HL-60 (cell line): ENCODE results near the gene IL1RN.

Source experiments
- DNase-seq, 2 experiments: peaks; one replicate each; pipeline ENCODE4 v3.0.0-alpha.2; 2010 to 2020; ENCODE audit warnings: low read depth in 1 of 2, low spot score in 1 of 2
- H3K27ac ChIP-seq: fragments of 250-450 bp; sonication (Bioruptor Pico); replicated peaks from 2 replicates; pipeline ENCODE4 v1.5.1; 2020; ENCODE audit warnings: mild to moderate bottlenecking, moderate library complexity
- H3K27me3 ChIP-seq: fragments of 250-450 bp; sonication (Bioruptor Pico); 2 replicates; pipeline ENCODE4 v1.5.1; 2021; ENCODE audit warnings: mild to moderate bottlenecking, moderate library complexity; ENCODE audit not compliant: insufficient read depth, poor library complexity, severe bottlenecking
- H3K4me3 ChIP-seq: replicated peaks from 2 replicates; pipeline ENCODE4 v1.5.1; 2011; ENCODE audit warnings: mild to moderate bottlenecking, control low read depth, low read length; ENCODE audit not compliant: insufficient read depth
- GABPA ChIP-seq: IDR thresholded peaks from 2 replicates; pipeline ENCODE4 v1.6.1; 2012; ENCODE audit warnings: low read depth
- POLR2AphosphoS5 ChIP-seq: IDR thresholded peaks from 2 replicates; pipeline ENCODE4 v1.6.1; 2012; ENCODE audit warnings: low read depth
- SPI1 ChIP-seq: IDR thresholded peaks from 2 replicates; pipeline ENCODE4 v1.6.1; 2012; ENCODE audit warnings: low read depth, mild to moderate bottlenecking, borderline replicate concordance
- TF ChIP-seq, protein P1 (sequence below): IDR thresholded peaks from one replicate; pipeline ENCODE4 v1.5.1; 2011; ENCODE audit warnings: low read length, control low read depth, inconsistent platforms; ENCODE audit not compliant: insufficient read depth
- TF ChIP-seq, protein P2 (sequence below): IDR thresholded peaks from 2 replicates; pipeline ENCODE4 v1.6.1; 2012; ENCODE audit warnings: low read depth; ENCODE audit not compliant: insufficient replicate concordance

Gene IL1RN

DNA sequence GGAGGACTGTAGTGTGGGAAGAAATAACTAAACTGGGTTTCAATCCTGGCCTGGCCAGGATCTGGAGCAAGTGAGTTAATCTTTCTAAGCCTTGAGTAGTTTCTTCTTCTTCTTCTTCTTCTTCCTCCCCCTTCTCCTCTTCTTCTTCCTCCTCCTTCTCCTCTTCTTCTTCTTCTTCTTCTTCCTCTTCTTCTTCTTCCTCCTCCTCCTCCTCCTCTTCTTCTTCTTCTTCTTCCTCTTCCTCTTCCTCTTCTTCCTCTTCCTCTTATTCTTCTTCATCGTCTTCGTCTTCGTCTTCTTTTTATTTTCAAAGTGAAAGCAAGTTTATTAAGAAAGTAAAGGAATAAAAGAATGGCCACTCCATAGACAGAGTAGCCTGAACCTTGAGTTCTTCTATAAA, 6.5 kb upstream of the IL1RN start:
- no peaks in the 10 kb centered on the region for H3K27me3 ChIP-seq
- H3K4me3 ChIP-seq, result no peak overlapping the region
- no peak overlapping the region; the same call in 1 of the 2 replicates for H3K27ac ChIP-seq
- no peak for TF ChIP-seq POLR2AphosphoS5
- TF ChIP-seq, protein P1, sequence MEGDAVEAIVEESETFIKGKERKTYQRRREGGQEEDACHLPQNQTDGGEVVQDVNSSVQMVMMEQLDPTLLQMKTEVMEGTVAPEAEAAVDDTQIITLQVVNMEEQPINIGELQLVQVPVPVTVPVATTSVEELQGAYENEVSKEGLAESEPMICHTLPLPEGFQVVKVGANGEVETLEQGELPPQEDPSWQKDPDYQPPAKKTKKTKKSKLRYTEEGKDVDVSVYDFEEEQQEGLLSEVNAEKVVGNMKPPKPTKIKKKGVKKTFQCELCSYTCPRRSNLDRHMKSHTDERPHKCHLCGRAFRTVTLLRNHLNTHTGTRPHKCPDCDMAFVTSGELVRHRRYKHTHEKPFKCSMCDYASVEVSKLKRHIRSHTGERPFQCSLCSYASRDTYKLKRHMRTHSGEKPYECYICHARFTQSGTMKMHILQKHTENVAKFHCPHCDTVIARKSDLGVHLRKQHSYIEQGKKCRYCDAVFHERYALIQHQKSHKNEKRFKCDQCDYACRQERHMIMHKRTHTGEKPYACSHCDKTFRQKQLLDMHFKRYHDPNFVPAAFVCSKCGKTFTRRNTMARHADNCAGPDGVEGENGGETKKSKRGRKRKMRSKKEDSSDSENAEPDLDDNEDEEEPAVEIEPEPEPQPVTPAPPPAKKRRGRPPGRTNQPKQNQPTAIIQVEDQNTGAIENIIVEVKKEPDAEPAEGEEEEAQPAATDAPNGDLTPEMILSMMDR, result no peak
- TF ChIP-seq, protein P2, sequence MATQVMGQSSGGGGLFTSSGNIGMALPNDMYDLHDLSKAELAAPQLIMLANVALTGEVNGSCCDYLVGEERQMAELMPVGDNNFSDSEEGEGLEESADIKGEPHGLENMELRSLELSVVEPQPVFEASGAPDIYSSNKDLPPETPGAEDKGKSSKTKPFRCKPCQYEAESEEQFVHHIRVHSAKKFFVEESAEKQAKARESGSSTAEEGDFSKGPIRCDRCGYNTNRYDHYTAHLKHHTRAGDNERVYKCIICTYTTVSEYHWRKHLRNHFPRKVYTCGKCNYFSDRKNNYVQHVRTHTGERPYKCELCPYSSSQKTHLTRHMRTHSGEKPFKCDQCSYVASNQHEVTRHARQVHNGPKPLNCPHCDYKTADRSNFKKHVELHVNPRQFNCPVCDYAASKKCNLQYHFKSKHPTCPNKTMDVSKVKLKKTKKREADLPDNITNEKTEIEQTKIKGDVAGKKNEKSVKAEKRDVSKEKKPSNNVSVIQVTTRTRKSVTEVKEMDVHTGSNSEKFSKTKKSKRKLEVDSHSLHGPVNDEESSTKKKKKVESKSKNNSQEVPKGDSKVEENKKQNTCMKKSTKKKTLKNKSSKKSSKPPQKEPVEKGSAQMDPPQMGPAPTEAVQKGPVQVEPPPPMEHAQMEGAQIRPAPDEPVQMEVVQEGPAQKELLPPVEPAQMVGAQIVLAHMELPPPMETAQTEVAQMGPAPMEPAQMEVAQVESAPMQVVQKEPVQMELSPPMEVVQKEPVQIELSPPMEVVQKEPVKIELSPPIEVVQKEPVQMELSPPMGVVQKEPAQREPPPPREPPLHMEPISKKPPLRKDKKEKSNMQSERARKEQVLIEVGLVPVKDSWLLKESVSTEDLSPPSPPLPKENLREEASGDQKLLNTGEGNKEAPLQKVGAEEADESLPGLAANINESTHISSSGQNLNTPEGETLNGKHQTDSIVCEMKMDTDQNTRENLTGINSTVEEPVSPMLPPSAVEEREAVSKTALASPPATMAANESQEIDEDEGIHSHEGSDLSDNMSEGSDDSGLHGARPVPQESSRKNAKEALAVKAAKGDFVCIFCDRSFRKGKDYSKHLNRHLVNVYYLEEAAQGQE, result no peak
- no peak for TF ChIP-seq SPI1
- no peak for TF ChIP-seq GABPA
- no peak for DNase-seq

DNA sequence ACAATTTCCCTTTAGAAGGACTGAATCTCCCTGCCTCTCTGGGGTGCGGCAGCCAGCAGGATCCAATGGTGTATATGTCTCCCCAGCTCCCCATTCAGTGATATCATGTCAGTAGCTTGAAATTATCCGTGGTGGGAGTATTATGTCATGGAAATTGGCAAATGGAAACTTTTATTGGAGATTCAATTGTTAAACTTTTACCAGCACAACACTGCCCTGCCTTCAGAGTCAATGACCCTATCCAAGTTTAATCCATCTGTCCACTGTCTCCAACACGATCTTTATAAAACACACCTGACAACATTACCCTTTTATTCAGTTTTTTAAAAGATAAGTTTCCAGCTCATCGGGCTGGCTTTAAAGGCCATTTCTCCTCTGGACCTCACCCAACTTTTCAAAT, 5.0 kb upstream of the IL1RN start:
- no peak for TF ChIP-seq SPI1
- TF ChIP-seq GABPA, result no peak
- TF ChIP-seq, protein P1, result no peak
- TF ChIP-seq, protein P2, result no peak
- no peak for TF ChIP-seq POLR2AphosphoS5
- DNase-seq, result no peak
- Histone ChIP-seq H3K4me3 (no peak overlapping the region), H3K27me3 (no peaks in the 10 kb centered on the region), H3K27ac (no peak overlapping the region)

DNA sequence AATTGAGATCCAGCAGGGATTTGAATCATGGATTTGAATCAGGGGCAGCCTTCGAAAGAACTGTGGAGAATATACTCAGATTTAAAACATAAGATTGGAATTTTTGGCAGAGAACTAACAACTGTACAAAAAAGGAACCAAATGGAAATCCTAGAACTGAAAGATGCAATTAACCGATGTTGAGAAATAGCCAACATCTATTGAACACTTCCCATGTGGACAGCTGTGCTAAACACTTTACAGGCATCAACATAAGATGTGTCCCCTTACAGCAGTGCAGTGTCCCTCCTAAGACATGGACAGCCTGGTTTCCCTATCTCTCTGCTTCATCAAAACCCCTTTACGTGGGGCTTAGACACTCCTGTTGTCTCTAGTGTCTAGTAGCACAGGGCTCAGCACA, 3.7 kb upstream of the IL1RN start:
- TF ChIP-seq SPI1 (peak; percentile 6; the same call in 1 of the 2 replicates), POLR2AphosphoS5 (no peak)
- TF ChIP-seq, protein P2, result no peak
- H3K27ac ChIP-seq, result no peak overlapping the region
- no peak overlapping the region for H3K4me3 ChIP-seq
- no peaks in the 10 kb centered on the region for H3K27me3 ChIP-seq
- DNase-seq, result no peak
